ENCODE results near the gene BCL2L1.

Gene BCL2L1

GRCh38 chr20:31691646-31692275, 30.9 kb downstream of the BCL2L1 start:
- DNase-seq: no peak

DNA sequence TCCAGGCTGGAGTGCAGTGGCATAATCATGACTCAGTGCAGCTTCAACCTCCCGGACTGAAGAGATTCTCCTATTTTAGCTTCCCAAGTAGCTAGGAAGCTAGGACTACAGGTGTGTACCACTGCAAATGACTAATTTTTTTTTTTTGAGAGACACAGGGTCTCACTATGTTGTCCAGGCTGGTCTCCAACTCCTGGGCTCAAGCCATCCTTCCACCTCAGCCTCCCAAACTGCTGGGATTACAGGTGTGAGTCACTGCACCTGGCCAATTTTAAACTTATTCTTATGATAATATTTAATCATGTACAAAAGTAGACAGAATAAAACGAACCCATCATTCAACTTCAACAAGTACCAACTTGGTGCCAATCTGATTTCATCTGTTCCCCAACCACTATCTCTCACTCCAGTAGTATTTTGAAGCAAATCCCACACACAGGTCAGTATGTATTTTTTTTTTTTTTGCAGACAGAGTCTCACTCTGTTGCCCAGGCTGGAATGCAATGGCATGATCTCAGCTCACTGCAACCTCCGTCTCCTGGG, 32.5 kb downstream of the BCL2L1 start:
- DNase-seq: no peak

- DNase-seq: no peak
Observed at GRCh38 chr20:31689141-31689540, 33.5 kb downstream of the BCL2L1 start.

- DNase-seq: no peak
Observed at GRCh38 chr20:31687777-31688176, 34.9 kb downstream of the BCL2L1 start.

DNA sequence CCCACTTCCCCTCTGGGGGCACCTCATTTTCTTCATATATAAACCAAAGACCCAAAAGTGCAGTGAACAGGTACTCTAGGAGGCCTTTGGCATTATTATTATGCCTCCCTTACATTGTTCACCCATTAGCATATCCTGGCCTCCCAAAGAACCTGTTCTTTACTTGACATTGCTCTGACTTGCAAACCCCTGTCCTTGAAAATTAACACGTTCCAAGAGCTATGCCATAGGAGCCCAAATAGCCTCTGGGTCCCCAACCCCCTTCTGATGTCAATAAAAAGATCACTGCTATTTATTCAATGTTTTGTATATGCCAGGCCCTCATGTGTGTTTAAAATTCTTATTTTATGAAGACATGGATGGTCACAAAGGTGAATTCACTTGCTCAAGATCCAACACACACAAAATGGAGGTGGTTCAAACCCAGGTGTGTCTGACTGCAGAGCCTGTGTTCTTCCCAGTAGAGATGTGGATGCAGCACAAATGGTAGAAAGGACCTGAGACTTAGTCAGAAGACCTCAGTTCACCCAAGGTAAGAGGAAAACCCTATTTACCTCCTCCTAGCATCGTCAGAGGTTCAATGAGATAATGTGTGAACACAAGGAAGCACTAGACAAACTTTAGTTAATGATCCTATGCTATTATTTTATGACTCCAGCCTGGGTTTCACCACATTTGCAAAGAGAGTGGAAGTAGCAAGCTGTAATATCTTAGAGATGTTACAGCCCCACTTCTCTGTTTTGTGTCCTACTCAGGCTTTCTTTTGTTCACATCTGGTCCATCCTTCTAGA, 36.6 kb downstream of the BCL2L1 start:
- no peak for DNase-seq

DNA sequence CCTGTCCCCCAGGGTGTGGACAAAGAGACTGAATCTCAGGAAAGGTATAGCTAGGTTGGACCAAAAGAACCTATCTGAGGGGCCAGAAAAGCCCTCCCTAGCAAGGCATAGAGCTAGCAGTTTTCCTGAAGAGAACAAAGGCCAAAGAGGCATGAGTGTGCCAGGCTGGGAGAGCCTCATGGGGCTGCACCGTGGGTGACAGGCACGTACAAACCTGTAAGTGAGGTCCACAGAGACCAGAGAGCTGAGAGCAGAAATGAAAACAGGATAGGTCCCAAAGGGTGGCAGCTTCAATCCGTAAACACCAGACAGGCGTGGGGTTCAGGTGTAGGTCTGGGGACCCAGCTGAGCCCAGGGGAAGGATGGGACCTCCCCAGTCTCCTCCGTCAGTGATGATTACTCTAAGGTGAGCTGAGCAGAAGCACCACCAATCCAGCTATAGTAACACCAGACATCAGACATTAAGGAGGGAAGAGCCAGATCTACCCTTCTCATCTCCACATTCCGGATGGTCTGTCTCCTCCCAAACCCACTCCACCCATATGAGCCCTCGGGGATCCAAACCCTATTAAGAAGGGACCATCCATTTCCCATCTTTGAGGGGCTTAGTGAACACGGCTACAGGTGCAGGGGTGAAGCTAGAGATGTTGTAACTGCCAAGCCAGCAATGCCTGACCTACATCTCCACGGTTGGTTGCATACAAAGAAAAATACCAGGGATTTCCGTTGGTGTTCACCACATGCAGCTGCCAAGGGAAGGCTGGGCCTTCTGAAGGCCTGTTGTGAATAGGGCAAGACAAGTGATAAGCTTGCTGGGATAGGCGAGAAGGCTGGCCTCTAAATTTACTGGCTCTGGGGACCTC, 38.3 kb downstream of the BCL2L1 start:
- no peak for DNase-seq

DNA sequence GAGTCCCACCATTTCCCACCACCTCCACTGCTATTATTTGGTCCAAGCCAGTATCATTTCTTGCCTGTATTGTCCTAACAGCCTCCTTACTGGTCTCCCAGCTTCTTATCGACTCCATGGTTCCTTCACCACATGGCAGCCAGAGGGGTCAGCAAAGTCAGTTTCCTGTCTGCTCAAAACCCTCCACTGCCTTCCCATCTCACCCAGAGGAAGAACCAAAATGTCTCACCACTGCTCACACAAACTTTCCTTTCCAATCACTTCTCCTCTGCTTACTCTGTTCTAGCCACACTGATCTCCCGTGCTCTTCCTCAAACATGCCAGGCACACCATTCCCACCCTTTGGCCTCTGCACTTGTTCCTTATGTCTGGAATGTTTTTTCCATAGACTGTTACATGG, 39.7 kb downstream of the BCL2L1 start:
- DNase-seq: no peak

DNA sequence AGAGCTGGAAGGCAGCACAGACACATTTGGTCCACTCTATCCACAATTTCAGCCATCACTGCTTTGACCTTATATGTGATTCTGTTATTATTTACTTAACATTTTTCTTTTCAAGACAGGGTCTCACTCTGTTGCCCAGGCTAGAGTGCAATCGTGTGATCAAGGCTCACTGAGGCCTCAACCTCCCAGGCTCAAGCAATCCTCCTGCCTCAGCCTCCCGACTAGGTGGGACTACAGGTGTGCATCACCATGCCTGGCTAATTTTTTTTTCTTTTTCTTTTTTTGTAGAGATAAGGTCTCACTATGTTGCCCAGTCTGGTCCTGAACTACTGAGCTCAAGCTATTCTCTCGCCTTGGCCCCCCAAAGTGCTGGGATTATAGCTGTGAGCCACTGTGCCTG, 40.3 kb downstream of the BCL2L1 start:
- DNase-seq: no peak

DNA sequence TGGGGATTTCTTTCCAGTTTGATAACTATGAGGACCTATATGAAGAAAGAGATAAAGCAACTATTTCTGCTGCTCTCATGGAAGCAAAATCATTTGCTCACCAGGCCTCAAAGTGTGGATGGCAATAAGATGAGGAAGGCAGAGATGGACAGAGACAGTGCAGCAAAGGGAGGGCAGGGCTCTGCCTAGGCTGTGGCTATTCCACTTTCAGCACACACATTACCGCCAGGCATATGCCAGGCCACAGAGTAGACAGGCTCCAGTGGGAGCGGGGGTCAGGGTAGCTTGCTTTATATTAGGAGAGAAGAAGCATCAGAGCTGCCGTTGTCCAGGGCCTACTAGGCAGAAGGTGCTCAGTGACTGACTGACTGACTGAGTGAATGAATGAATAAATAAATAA, 40.9 kb downstream of the BCL2L1 start:
- no peak for DNase-seq

- no peak for DNase-seq
Observed at GRCh38 chr20:31681128-31681727, 41.4 kb downstream of the BCL2L1 start.

GRCh38 chr20:31680286-31681127, 42.2 kb downstream of the BCL2L1 start:
- no peak for DNase-seq

DNA sequence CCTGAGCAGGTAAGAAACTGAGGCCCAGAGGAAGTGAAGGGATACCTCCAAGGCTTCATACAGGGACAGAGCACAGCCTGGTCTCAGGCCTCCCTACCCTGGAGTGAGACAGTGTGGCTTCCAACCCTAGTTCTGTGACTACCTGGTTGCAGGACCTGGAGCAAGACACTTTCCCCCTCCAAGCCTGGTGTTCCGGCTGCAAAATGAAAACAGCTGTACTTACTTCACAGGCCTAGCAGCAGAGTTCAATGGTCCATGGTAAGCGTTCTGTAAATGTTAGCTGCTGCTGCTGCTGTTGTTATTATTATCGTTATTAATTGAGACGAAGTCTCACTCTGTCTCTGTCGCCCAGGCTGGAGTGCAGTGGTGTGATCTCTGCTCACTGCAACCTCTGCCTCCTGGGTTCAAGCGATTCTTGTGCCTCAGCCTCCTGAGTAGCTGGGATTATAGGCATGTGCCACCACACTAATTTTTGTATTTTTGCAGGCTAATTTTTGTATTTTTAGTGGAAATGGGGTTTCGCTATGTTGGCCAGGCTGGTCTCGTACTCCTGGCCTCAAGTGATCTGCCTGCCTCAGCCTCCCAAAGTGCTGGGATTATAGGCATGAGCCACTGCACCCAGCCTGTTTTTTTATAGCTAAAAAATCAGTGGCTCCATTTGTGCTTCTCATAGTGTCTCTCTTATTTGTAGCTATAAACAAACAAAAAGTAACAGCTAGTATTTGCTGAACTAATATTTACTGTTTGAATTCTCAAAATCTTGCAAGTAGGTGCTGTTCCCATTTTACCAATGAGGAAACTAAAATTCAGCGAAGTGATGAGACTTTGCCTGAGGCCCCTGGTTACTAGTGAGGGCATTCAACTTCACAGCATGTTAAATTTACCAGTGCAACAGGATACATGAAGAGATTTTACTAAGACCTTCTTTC, 43.0 kb downstream of the BCL2L1 start:
- DNase-seq: no peak

- DNase-seq: no peak
Observed at GRCh38 chr20:31678389-31679356, 44.0 kb downstream of the BCL2L1 start.

- DNase-seq: no peak
Observed at GRCh38 chr20:31677553-31678260, 45.0 kb downstream of the BCL2L1 start.

GRCh38 chr20:31676609-31676989, 46.1 kb downstream of the BCL2L1 start:
- DNase-seq: no peak

- peak; percentile 23 for DNase-seq
Observed at GRCh38 chr20:31675828-31676608, 46.6 kb downstream of the BCL2L1 start.

DNA sequence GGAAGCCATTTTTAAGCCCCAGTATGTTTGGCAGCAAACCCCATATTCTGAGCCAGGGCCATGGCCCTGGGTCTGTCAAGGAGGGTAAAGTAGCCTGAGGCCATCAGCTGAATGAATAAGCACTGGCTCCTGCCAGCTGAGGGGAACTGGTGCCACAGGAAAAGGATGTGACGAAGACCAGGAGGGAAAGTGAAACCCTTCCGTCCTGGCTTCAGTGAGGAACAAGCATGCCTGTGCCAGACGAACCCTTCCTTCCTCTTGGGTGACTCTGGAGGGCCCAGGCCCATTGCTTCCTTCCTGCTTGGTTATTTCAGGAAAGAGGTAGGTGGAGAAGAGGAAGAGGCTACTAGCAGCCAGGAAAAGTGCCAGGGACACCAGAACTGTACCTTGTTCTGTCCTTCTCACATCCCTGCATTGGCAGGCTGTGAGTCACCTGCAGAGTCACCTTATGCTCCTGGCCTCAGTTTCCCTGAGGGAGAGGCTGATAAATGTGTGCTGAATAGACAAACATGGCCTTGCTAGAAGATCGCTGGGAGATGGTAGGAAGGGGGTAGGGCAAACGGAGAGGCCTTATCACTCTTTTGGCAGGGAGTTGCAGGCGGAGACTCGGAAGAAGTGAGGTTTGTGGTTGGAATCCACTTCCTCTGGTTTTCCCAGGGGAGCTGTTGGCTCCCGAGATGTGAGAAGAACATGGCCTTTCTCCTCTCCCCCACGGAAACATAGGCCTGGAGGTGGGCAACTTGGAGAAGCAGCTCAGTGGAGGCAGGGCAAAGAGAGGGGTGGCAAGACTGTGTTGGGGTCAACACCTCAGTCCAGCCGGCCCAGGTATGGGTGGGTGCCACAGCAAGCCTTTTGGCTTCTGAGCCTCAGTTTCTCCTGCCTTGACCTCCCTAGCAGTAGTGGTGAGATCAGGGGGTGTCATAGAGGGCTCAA, 47.5 kb downstream of the BCL2L1 start:
- DNase-seq: peak; percentile 44

All from T-helper 9 cell (primary cell).